NCI-H2196 (cell line): ENCODE results near the gene ISY1.
"Not testable (repeated sequence)": the region's sequence is repeated elsewhere in the genome, so short reads cannot be mapped to it uniquely, and the experiment has no call there.

ENCODE experiments used
- DNase-seq: peaks from one replicate; lab custom pipeline; 2025; ENCODE audit not compliant: unreplicated experiment; lab: John Stamatoyannopoulos, UW

ISY1 gene

DNA sequence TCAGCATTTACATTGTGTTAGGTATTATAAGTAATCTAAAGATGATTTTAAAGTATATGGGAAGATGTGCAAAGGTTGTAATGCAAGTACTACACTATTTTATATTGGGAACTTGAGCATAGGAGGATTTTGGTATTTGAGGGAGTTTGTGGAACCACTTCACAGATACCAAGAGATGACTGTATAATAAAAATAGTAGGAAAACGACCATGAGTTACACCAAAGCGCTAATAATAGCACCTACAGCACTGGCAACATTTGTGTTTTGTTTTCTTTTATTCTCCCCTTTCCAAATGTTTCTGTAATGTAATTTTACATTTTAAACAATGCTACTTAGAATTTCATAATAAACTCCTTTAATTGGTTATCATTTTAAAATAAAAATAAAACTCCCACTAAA, 12.3 kb upstream of the ISY1 start:
- DNase-seq = no peak

DNA sequence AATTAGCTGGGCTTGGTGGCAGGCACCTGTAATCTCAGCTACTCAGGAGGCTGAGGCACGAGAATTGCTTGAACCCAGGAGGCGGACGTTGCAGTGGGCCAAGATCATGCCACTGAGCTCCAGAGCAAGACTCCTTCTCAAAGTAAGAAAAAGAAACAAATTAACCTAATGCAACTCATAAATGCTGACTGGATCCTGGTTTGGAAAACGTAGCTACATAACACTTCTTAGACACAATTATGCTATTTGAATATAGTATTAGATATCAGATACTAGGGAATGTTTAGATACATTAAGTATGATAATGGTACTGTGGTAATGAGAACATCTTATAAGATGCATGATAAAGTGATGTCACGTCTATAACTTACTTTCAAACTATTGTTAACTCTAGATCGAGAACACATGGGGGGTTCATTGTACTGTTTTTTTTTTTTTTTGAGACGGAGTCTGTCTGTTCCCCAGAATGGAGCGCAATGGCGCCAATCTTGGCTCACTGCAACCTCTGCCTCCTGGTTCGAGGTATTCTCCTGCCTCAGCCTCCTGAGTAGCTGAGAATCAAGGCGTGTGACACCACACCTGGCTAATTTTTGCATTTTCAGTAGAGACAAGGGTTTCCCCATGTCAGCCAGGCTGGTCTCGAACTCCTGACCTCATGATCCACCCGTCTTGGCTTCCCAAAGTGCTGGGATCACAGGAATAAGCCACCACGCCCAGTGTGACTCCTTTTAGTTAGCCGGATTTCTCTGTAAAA, 5.9 kb upstream of the ISY1 start:
- no peak for DNase-seq

DNA sequence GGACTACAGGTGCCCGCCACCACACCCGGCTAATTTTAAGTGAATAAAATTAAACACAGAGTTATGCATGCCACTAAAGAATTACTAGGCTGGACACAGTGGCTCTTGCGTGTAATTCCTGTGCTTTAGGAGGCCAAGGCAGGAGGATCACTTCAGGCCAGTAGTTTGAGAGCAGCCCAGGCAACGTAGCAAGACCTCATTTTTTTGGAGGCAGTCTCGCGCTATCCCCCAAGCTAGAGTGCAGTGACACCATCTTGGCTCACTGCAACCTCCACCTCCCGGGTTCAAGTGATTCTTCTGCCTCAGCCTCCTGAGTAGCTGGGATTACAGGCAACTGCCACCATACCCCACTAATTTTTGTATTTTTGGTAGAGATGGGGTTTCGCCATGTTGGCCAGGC, 4.7 kb upstream of the ISY1 start:
- not testable (repeated sequence) for DNase-seq

DNA sequence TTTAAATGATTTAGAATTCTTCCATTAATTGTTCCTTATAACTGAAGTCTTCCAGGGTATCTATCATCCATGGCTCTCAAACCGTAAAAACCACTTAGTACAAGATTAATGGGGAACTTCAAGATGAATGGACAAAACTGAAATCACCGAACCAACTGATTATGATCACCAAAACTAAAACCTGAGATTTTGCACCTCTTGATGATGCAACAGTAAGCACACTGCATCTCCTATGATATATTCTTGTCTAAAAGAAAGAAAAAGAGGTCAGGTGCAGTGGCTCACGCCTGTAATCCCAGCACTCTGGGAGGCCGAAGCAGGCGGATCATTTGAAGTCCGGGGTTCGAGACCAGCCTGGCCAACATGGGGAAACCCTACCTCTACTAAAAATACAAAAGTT, 3.6 kb upstream of the ISY1 start:
- no peak for DNase-seq

DNA sequence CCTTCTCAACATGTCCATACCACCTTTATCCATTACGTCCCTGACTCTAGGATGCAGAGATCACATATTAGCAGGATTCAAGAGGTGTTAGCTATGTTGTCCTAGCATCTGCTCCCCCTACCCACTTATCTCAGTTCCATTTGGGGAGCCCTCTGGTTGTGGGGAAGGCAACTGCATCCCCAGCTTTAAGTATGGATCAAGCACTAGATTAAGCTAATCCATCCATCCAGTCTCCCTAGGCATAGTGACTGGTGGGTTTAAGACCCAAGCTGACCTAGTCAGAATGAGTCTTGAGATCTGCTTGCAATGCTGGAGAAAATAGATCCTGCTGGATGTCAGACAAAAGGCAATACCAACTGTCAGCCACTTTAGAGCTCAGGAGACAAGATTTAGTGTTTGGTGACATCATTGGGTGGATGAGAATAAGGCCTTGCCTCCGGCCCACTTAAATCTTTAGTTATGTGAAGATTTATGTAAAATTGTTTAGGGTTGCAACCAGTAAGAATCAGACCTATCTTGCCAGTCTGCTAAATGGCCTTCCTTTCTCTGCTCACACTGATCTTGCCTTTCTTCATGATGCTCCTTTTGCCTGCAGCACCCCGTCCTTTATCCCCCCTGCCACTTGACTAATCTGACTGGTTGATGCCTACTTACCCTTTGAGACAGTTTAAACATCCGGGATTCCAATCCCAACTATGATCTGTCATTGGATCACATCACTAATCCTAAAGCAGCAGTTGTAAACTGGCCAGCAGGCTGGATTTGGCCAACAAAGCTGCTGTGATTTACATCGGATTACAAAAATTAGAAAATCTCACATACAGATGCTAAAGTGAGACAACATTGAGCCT, 2.1 kb upstream of the ISY1 start:
- DNase-seq = no peak

DNA sequence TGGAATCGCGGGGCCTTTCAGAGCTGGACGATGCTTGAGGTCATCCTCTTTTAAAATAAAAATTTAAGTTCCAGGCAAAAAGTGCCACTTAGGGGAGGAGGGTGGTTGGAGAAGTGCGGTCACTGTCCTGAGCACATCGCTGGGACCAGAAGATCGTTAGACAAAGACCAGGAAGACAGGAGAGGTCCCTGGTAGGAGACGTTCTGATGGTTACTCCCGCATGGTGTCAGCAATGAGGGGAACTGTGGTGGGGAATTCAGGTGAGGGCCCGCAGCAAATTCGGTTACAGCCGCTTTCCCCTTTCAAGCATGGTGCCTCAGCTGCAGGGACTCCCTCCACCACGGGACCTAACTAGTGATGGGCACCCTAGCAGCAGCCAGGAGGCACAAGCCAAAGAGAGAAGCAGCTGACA, 1.0 kb upstream of the ISY1 start:
- no peak for DNase-seq

DNA sequence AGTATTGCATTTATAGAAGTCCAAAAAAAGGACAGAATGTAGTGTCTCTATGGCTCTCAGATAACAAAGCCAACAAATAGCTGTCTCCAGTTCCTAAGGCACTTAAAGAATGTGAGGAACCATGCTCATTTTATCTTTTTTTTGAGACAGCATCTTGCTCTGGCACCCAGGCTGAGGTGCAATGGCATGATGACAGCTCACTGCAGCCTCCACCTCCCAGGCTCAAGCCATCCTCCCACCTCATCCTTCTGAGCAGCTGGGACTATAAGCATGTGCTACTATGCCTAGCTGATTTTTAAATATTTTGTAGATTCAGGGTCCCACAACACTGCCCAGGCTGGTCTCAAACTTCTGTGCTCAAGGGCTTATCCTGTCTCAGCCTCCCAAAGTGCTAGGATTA, 16.1 kb downstream of the ISY1 start:
- DNase-seq = no peak

DNA sequence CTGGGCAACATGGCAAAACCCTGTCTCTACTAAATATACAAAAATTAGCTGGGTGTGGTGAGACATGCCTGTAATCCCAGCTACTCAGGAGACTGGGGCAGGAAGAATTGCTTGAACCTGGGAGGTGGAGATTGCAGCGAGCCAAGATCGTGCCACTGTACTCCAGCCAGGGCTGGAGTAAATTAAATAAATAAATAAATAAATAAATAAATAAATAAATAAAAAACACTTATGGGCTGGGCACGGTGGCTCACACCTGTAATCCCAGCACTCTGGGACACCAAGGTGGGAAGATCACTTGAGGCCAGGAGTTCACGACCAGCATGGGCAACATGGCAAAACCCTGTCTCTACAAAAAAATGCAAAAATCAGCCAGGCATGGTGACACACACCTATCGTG, 19.9 kb downstream of the ISY1 start:
- DNase-seq = not testable (repeated sequence)

DNA sequence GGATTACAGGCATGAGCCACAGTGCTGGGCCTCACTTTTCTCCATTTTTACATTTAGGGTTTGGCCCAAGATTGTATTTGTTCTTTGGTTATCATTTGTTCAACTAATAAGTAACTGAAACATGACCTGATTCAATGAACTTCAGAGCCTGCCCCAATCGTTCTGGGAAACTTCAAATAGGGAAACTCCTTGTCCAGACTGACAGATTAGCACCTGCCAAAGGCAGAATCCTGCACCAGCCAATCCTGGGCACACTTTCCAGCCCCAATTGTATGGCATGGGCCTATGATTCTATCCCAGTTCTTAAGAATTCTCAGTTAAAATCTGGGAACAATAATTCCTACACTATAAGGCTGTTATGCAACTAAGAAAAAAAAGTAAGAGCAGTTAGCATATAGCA, 21.0 kb downstream of the ISY1 start:
- no peak for DNase-seq

DNA sequence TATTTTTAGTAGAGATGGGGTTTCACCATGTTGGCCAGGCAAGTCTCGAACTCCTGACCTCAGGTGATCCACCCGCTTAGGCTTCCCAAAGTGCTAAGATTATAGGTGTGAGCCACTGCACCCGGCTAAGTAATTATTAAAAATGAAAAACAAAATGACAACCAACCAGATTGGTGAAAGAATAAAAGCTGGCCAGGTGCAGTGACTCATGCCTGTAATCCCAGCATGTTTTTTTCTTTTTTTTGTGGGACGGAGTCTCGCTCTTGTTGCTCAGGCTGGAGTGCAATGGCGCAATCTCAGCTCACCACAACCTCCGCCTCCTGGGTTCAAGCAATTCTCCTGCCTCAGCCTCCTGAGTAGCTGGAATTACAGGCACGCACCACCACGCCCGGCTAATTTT, 24.6 kb downstream of the ISY1 start:
- DNase-seq = not testable (repeated sequence)

DNA sequence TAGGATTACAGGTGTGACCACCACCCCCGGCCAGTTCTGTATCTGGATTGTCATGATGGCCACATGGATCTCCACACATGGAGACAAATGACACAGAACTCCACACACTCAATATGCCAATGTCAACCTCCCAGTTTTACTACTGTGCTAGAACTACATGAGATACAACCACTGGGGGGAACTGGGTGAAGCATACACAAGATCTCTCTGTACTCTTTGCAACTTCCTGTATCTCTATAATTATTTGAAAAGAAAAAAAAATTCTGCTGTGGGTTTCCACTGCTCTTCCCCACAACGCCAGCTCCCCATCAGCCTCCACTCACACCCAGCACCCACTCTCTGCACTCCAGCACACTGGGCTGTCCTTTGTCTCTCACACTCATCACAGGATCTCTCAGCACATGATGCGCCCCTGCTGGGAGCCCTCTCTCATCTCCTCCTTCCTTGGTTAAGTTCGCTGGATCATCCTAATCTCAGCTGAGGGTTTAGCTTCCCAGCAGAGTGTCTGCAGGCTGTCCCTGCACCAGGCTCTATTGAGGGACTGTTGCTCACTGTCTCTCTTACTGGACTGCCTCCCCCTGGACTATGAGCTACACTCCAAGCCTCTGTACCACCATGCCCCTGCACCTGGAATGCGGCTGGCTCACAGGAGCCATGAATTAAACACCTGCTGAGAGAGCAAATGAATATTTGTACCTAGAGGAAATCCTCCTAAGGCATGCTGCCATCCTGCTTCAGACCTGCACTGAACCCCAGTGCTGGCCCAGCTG, 28.6 kb downstream of the ISY1 start:
- no peak for DNase-seq

DNA sequence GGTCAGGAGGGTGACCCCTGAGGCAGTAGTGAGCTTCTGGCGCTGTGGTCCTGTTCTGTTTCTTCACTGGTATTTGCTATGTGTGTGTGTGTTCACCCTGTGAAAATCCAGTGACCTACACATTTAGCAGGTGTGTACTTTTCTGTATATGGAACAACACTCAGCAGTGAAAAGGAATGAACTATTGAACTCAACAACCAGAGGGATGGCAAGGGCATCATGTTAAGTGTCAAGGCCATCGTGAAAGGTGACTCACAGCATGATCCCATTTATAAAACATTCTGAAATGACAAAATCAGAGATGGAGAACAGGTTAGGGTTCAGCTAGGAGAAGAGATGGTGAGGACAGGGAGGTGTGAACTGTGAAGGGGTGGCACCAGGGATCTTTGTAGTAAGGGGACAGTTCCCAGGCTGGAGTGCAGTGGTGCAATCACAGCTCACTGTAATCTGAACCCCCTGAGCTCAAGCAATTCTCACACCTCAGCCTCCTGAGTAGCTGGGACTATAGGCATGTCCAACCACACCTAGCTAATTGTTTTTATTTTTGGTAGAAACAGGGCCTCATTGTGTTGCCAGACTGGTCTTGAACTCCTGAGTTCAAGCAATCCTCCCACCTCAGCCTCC, 29.3 kb downstream of the ISY1 start:
- no peak for DNase-seq

DNA sequence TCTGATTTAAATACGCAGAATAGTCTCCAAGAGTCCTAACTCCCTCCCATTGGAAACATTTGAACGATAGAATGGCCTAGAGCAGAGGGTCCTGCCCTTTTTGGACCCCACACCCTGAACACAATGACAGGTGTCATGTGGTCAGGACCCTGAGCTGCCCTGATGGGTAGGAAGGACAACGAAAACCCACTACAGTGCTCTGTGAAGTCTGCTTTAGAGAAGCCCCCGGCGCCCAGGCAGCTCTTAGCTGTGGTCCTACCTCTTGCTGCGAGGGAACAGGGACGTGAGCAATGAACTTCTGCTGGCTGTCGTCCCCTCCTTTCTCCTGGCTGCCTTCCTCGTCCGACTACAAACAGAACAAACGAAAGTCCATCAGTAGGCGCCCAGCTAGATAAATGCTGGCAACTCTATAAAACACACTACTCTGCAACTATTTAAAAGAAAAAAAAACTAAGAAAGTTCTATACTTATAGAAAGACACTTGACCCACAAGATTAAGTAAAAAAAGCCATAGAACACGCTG, 30.5 kb downstream of the ISY1 start:
- DNase-seq = no peak

DNA sequence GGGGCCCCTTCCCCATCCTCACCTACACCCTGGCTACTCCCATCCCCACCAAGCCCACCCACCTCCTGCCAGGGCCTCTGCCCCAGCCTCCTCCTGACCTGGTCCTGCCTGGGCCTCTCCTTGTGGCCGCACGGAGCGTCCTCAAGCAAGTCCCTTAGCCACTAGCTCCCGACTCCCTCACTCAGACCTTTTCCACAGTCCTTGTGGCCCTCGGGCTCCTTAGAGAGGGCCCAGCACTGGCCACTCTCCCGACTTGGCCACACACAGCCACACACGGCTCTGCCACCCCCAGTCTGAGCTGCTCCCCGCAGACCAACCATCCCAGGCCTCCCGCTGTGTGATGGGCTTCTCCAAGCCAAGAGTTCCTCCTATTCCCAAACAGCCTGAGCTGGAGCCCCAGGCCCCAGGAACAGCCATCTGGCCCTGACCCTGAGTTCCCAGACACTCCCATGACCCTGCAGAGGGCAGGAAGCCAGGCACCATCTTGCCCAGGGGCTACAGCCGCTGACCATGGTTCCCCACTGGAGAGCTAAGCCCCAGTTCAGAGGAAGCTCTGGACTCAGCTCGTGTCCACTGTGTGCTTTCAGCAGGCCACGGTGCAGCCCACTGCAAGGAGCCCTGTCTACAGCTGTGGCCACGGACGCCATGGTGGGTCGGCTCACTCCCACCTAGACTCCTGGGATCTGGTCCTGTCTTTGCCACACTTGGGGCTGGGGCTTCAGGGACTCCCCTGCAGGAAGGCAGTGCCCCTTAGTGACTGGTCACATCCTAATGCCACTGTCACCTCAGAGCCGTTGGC, 32.3 kb downstream of the ISY1 start:
- DNase-seq = no peak

DNA sequence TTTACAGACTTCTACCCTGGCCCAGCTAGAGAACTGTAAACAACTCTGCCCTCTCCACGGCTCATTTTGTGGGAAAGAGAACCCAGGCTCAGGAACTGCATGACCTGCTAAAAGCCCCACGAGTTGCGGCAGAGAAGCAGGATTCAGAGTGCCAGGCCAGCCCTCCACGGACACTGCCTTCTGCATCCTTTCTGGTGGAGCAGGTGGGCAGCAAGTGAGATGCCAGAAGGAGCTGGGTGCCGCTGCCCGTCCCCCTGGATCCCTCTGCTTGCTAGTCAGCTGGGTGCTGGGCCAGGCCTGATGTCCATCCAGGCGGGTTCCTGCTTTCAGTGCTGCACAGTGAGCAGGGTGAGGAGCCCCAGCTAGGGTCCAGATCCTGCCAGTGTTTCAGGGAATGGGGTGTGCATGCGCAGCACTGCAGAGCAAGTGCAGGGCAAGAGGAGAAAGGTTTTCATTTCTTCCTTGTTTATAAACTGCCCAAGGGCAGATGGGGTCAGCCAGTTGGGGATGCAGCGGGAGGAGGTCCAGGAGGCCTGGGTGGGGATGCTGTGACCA, 34.1 kb downstream of the ISY1 start:
- no peak for DNase-seq

DNA sequence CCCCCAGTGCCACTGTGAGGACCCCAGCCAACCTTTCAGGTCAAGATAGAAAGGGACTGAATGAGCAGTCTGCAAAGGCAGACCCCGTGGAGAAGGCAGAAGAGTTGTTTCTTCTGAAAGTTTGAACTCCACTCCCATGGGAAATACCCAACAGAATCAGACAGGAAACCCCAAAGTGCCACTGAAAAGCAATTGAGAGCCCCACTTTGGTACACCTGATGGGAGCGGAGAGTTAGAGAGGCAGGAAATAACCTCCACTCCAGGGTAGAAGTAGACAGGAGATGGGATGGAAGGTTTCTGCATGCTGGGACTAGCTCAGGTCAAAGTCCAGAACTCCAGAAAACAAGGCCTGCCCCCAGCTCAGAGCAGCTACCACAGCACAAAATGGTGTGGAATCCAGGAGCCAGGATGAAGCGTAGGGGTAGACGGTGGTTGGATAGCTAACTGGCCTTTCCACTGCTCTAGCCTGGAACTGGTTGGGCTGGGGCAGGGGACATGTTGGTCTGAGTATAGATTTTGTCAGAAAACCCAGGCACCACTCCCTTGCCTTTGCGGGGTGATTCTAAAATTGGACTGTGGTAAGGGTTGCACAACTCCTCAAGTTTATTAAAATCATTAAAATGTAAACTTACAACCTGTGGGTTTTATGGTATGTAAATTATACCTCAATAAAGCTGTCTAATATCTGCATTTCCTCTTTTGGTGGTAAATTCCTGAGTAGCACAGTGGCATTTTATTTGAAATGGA, 37.4 kb downstream of the ISY1 start:
- no peak for DNase-seq

DNA sequence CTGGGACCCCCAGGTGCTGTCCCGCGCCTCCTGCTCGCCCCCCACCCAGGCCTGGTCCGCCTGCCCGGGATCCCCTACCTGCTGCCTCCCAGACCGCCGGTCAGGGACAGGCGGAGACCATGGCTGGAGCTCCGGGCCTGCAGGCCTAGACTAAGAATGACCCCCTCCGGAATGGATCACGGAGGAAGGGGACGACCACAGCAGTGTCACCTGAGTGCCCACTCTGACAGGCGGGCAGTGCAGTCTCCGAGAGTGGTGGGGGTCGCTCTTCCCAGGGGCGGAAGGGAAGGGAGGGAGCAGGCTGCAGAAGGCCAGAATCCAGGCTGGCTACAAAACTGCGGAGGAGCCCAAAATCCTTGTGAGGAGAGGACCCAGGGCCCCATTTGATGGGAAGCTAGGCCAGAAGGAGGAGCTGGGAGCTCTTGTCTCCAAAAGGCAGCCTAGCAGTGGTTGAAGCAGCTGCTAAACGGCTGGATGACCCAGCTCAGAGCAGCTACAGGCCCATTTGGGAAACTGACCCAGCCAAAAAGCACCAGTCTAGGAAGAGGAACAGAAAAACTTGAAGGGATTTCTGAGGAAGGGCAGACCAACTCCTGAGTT, 38.4 kb downstream of the ISY1 start:
- DNase-seq = no peak

DNA sequence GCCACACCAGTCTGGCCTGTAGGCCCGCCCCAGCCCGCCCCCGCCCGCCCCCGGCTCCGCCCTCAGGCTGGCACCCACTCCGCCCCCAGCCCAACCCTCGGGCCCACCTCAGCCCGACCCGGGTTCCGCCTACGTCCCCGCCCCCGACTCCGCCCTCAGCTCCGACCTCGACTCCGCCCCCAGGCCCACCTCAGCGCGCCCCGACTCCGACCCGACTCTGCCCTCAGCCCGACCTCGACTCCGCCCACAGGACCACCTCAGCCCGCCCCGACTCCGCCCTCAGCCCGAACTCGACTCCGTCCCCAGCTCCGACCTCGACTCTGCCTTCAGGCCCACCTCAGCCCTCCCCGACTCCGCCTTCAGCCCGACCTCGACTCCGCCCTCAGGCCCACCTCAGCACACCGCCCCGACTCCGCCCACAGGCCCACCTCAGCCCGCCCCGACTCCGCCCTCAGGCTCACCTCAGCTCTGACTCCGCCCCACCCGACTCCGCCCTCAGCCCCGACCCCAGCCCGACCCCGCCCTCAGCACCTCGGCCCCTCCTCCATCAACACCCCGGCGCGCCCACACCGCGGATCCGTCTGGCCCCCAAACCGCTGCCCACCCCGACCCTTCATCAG, 39.0 kb downstream of the ISY1 start, which contains the start of gene RAB43:
TSS of gene RAB43 (minus strand) at position 13 of the 620 bp plus-strand sequence. CDS start 315 bp downstream, outside the sequence.
- DNase-seq = peak; percentile 93
